ENCODE data around the gene ANTXR2. TPM values are rescaled to one million over a fixed set of nuclear protein-coding genes. Genes with fewer than 3 reads are reported as not detected.

ANTXR2 gene
- total RNA-seq, 2 experiments from 2014 or later: 15.0 to 18.0 TPM

DNA sequence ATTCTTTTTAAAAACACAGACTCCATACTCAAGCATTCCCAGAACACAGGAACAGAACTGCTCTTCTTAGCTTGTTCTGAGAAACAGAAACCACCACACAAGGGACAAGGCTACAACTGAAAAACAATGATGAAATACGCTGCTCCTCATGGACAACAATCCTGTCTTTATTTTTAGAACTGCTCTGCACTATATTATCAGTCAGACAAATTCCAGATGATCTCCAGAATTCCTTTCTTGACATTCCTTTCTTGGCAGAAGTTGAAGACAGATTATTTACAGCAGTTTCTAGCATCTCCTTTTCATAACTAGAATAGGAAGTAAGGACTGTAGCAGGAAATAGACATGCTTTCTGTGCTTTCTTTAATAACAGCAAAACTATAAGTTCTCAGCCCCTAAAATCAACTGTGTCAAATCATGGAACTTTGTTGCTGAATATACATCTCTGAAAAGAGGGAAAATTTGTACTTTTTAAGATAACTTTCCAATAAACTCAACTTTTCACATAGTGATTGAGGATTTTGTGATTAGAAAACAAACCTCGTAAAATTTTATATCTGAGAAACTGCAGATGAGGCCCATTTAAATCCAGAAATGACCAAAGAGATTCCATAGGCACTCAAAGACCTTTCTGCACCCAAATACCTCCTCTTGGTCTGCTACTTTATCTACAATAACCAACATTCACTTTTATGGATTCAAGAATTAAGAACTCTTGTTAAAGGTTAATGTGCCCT, 35.9 kb downstream of the ANTXR2 start:
- Mint-ChIP-seq H3K4me3 (peak overlapping the region; percentile 72), H3K36me3 (ENCODE audit: low read depth) (peaks cover 35% of the 10 kb centered on the region), H3K9me3 (ENCODE audit: insufficient read depth) (no peaks in the 10 kb centered on the region), H3K4me1 (ENCODE audit: low read depth) (peaks cover 36% of the 10 kb centered on the region), H3K27me3 (ENCODE audit: low read depth) (no peaks in the 10 kb centered on the region), H3K27ac (peak overlapping the region; percentile 93)
- DNase-seq (no peak), ATAC-seq (peak; percentile 63)
- CTCF ChIA-PET: interaction anchor here (1.4 kb wide), 1 partner anchor 41 kb away, joined by 3 read pairs; no protein-coding TSS in a partner anchor
- POLR2A ChIA-PET: no interaction called here

DNA sequence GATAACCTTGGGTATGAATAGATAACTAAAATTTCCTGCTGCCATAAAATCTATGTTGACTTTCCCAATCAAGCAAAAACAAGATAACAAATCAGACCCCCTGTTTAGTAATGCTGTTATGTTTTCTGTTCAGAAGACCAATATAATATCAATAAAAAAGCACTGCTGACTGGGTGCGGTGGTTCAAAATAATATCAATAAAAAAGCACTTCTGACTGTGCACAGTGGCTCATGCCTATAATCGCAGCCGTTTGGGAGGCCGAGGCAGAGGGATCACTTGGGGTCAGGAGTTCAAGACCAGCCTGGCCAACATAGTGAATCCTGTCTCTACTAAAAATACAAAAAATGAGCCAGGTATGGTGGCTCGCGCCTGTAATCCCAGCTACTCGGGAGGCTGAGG, 36.7 kb downstream of the ANTXR2 start:
- H3K36me3 Mint-ChIP-seq (ENCODE audit: low read depth): peaks cover 38% of the 10 kb centered on the region
- CTCF ChIA-PET: interaction anchor here (0.6 kb wide), 1 partner anchor 328 kb away, joined by 3 read pairs; no protein-coding TSS in a partner anchor
- H3K27ac Mint-ChIP-seq: peak overlapping the region; percentile 72
- POLR2A ChIA-PET: no interaction called here
- H3K9me3 Mint-ChIP-seq (ENCODE audit: insufficient read depth): no peaks in the 10 kb centered on the region
- no peak overlapping the region for H3K4me3 Mint-ChIP-seq
- DNase-seq: no peak
- no peak for ATAC-seq
- H3K27me3 Mint-ChIP-seq (ENCODE audit: low read depth): no peaks in the 10 kb centered on the region
- peaks cover 36% of the 10 kb centered on the region for H3K4me1 Mint-ChIP-seq (ENCODE audit: low read depth)

DNA sequence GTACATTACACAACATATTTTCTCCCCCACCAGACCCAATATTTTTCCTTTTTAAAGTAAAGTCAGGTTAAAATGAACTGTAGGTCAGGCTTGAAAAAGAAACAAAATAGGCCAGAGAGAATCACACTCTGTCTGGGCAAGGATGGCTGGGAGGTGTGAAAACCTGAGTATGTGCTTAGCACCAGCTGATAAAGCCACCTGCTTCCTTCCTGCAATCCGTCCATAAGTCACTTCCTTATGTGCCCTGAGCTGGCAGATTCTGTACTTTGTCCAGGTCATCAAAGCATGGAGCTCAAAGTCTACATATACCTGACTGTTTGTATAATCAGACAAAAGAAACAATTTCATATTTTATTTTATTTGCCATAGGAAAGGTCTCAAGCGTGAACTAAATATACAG, 37.7 kb downstream of the ANTXR2 start:
- Mint-ChIP-seq H3K4me3 (no peak overlapping the region), H3K36me3 (ENCODE audit: low read depth) (peaks cover 44% of the 10 kb centered on the region), H3K4me1 (ENCODE audit: low read depth) (peaks cover 36% of the 10 kb centered on the region), H3K9me3 (ENCODE audit: insufficient read depth) (no peaks in the 10 kb centered on the region), H3K27me3 (ENCODE audit: low read depth) (no peaks in the 10 kb centered on the region), H3K27ac (peak overlapping the region; percentile 23)
- ATAC-seq: peak; percentile 80
- ChIA-PET CTCF (interaction anchor here (0.9 to 1.2 kb wide), 3 partner anchors 17 to 149 kb away, joined by 3 read pairs; no protein-coding TSS in a partner anchor), POLR2A (no interaction called here)
- peak; percentile 47 for DNase-seq

DNA sequence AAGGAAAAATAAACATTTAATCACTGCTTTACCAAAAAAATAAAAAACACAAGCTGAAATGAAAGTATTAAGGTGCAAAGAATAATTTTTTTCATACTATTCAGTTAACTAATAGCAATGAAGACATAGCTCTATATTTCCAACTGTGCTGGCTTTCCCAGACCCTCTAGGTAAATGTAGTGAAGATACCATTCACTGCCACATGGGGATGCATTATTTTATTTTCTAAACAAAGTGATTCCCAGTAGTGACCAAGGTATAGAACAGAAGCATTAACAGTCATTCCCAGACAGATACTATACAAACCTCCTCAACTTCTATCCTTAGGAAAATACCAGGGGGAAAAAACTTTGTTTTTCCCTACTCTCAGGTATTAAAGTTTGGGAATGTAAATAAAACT, 39.4 kb downstream of the ANTXR2 start:
- ChIA-PET CTCF (interaction anchor here (1.7 kb wide), 1 partner anchor 10 kb away, joined by 5 read pairs; no protein-coding TSS in a partner anchor), POLR2A (interaction anchor here (0.5 kb wide), 1 partner anchor 26 kb away, joined by 3 read pairs; no protein-coding TSS in a partner anchor)
- Mint-ChIP-seq H3K27me3 (ENCODE audit: low read depth) (no peaks in the 10 kb centered on the region), H3K9me3 (ENCODE audit: insufficient read depth) (no peaks in the 10 kb centered on the region), H3K4me3 (no peak overlapping the region), H3K27ac (no peak overlapping the region), H3K36me3 (ENCODE audit: low read depth) (peaks cover 33% of the 10 kb centered on the region), H3K4me1 (ENCODE audit: low read depth) (peaks cover 36% of the 10 kb centered on the region)
- DNase-seq (no peak), ATAC-seq (no peak)

DNA sequence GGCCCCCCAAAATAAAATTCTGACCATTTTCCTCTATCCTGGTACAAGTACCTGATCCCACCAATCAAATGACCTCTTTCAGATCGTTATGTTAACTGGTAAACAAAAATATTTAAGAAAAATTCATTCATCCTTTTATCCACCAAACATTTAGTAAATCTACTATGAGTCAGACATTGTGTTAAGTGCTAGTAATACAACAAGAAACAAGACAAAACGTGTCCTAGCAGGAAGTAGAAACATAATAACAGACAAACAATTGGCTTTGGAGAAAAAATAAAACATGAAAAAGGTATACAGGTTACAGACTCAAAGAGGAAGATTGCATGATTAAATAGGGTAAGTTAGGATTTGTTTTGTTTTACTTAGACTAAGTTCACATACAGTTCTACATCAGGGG, 43.7 kb downstream of the ANTXR2 start:
- CTCF ChIA-PET: interaction anchor here (1.2 kb wide), 1 partner anchor 154 kb away, joined by 3 read pairs; no protein-coding TSS in a partner anchor
- Mint-ChIP-seq H3K36me3 (ENCODE audit: low read depth) (peaks cover 27% of the 10 kb centered on the region), H3K9me3 (ENCODE audit: insufficient read depth) (no peaks in the 10 kb centered on the region), H3K27ac (no peak overlapping the region), H3K27me3 (ENCODE audit: low read depth) (no peaks in the 10 kb centered on the region), H3K4me3 (no peak overlapping the region), H3K4me1 (ENCODE audit: low read depth) (no peaks in the 10 kb centered on the region)
- no peak for ATAC-seq
- POLR2A ChIA-PET: no interaction called here
- DNase-seq: no peak

DNA sequence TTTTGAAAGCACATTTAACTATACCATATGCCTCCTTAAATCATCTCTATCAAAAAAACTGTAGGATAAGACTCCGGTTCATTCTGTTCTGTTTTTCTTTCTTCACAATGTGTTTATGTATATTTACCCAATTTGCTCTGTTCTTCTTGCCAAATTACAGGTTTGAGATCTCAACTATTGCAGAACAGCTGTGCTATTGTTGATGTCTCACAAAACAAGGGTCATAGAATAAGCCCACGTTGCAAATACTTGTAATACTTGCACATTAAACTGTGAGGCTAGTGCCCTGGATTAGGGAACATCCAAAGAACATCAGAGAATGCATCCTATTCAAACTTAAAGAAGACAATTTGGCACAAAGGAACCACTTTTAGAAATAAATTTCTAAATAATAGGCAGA, 45.4 kb downstream of the ANTXR2 start:
- H3K36me3 Mint-ChIP-seq (ENCODE audit: low read depth): peaks cover 20% of the 10 kb centered on the region
- H3K27me3 Mint-ChIP-seq (ENCODE audit: low read depth): no peaks in the 10 kb centered on the region
- no peak for DNase-seq
- H3K4me3 Mint-ChIP-seq: no peak overlapping the region
- H3K4me1 Mint-ChIP-seq (ENCODE audit: low read depth): no peaks in the 10 kb centered on the region
- no peaks in the 10 kb centered on the region for H3K9me3 Mint-ChIP-seq (ENCODE audit: insufficient read depth)
- H3K27ac Mint-ChIP-seq: no peak overlapping the region
- ATAC-seq: no peak
- ChIA-PET POLR2A (no interaction called here), CTCF (no interaction called here)

DNA sequence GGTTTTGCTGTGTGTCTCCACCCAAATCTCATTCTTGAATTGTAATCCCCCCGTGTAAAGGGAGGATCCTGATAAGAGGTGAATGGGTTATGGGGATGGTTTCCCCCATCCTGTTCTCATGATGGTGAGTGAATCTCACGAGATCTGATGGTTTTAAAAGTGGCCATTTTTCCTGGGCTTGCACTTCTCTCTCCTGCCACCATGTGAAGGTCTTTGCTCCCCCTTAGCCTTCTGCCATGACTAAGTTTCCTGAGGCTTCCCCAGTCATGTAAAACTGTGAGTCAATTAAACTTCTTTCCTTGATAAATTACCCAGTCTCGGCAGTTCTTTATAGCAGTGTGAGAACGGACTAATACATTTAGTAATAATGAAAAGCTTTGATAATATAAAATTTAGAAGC, 46.9 kb downstream of the ANTXR2 start:
- Mint-ChIP-seq H3K27ac (no peak overlapping the region), H3K36me3 (ENCODE audit: low read depth) (peaks cover 28% of the 10 kb centered on the region), H3K4me1 (ENCODE audit: low read depth) (peaks cover 3% of the 10 kb centered on the region), H3K27me3 (ENCODE audit: low read depth) (no peaks in the 10 kb centered on the region), H3K4me3 (no peak overlapping the region), H3K9me3 (ENCODE audit: insufficient read depth) (no peaks in the 10 kb centered on the region)
- ATAC-seq (no peak), DNase-seq (no peak)
- POLR2A ChIA-PET: no interaction called here
- CTCF ChIA-PET: no interaction called here

DNA sequence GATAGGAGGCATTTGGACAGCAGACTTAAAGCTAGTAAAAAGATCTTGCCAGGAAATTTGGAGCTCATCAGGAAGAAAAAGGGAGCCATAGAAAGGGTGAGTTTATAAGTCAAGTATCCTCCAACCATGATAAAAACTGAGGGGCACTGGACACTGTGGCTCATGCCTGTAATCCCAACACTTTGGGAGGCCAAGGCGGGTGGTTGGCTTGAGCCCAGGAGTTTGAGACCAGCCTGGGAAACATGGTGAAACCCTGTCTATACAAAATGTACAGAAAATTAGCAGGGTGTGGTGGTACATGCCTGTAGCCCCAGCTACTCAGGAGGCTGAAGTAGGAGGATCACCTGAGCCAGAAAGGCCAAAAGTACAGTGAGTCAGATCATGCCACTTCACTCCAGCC, 48.7 kb downstream of the ANTXR2 start:
- Mint-ChIP-seq H3K4me1 (ENCODE audit: low read depth) (peaks cover 3% of the 10 kb centered on the region), H3K9me3 (ENCODE audit: insufficient read depth) (no peaks in the 10 kb centered on the region), H3K27me3 (ENCODE audit: low read depth) (no peaks in the 10 kb centered on the region), H3K4me3 (no peak overlapping the region), H3K27ac (no peak overlapping the region), H3K36me3 (ENCODE audit: low read depth) (peaks cover 23% of the 10 kb centered on the region)
- no peak for DNase-seq
- ChIA-PET POLR2A (no interaction called here), CTCF (no interaction called here)
- no peak for ATAC-seq

DNA sequence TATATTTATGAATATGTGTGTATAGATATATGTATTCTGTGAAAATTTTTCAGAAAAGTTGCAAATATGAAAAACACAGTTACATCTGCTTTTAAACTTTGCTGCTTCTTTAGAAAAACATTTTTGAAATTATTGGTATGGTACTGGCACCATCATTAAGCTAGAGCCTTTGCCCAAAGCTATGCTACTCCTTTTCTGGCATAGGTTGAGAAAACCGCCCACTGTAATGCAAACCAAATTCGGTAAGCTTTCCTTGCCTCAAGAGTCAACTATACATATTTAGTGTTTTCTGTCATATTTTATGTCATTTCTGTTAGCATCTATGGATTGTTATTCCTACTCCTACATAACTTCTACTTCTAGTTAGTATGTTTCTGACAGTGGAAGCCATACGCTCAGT, 50.7 kb downstream of the ANTXR2 start:
- Mint-ChIP-seq H3K4me3 (no peak overlapping the region), H3K4me1 (ENCODE audit: low read depth) (peaks cover 3% of the 10 kb centered on the region), H3K36me3 (ENCODE audit: low read depth) (peaks cover 23% of the 10 kb centered on the region), H3K27me3 (ENCODE audit: low read depth) (no peaks in the 10 kb centered on the region), H3K27ac (no peak overlapping the region), H3K9me3 (ENCODE audit: insufficient read depth) (no peaks in the 10 kb centered on the region)
- ChIA-PET POLR2A (no interaction called here), CTCF (no interaction called here)
- DNase-seq (no peak), ATAC-seq (no peak)

DNA sequence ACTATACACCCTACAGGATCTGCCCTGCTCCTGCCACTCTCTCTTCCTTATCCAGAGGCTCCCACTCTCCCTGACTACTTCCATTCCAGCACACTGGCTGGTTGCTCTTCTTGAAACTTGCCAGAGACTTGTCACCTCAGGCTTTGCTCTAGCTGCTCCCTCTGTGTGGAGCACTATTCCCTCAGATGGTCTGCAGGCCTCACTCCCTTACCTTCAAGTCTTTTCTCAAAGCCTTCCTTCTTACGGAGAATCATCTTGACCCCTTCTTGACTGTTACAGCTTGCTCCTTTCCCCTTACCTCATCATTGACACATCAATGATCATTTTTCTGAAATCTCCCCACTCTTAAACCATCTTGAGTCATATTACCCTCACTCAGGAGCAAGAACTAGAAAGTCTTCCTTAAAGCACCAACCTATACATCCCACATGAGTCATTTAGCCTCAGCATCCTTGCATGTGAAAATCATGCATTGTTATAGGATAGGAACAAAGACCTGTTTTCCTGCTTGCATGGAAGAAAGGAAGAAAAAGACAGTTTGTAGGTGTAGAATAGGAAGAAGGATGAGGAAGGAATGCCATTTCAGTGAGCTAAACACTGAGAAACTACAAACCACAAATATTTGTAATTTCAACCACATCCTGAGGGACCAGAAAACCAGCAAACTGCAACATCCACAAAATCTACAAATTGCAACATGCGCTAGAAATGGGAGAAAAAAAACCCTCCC, 55.7 kb downstream of the ANTXR2 start:
- H3K4me3 Mint-ChIP-seq: no peak overlapping the region
- no peaks in the 10 kb centered on the region for H3K9me3 Mint-ChIP-seq (ENCODE audit: insufficient read depth)
- ChIA-PET CTCF (interaction anchor here (0.7 to 1.6 kb wide), 4 partner anchors 25 to 445 kb away, joined by 3 read pairs; no protein-coding TSS in a partner anchor), POLR2A (no interaction called here)
- H3K4me1 Mint-ChIP-seq (ENCODE audit: low read depth): peaks cover 3% of the 10 kb centered on the region
- no peaks in the 10 kb centered on the region for H3K27me3 Mint-ChIP-seq (ENCODE audit: low read depth)
- peaks cover 20% of the 10 kb centered on the region for H3K36me3 Mint-ChIP-seq (ENCODE audit: low read depth)
- ATAC-seq (peak; percentile 57), DNase-seq (no peak)
- H3K27ac Mint-ChIP-seq: no peak overlapping the region

DNA sequence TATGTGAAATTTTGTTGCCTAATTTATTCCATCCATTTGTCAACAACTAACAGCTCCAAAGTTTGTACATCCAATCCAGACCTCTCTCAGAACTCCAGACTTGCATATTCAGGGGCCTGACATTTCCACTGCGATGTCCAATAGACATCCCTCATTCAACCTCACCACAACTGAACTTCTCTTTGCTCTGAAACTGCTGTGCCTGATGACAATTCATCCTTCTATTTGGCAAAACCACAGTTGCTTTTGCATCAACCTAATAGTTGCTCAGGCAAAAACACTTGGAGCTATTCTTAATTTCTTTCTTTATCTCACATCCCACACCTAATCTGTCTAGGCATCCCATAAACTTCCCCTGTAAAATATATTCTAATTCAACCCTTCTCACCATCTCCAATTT, 56.5 kb downstream of the ANTXR2 start:
- Mint-ChIP-seq H3K4me1 (ENCODE audit: low read depth) (peaks cover 5% of the 10 kb centered on the region), H3K27ac (no peak overlapping the region), H3K4me3 (no peak overlapping the region), H3K36me3 (ENCODE audit: low read depth) (peaks cover 18% of the 10 kb centered on the region), H3K27me3 (ENCODE audit: low read depth) (no peaks in the 10 kb centered on the region), H3K9me3 (ENCODE audit: insufficient read depth) (no peaks in the 10 kb centered on the region)
- CTCF ChIA-PET: no interaction called here
- ATAC-seq (no peak), DNase-seq (no peak)
- POLR2A ChIA-PET: no interaction called here

DNA sequence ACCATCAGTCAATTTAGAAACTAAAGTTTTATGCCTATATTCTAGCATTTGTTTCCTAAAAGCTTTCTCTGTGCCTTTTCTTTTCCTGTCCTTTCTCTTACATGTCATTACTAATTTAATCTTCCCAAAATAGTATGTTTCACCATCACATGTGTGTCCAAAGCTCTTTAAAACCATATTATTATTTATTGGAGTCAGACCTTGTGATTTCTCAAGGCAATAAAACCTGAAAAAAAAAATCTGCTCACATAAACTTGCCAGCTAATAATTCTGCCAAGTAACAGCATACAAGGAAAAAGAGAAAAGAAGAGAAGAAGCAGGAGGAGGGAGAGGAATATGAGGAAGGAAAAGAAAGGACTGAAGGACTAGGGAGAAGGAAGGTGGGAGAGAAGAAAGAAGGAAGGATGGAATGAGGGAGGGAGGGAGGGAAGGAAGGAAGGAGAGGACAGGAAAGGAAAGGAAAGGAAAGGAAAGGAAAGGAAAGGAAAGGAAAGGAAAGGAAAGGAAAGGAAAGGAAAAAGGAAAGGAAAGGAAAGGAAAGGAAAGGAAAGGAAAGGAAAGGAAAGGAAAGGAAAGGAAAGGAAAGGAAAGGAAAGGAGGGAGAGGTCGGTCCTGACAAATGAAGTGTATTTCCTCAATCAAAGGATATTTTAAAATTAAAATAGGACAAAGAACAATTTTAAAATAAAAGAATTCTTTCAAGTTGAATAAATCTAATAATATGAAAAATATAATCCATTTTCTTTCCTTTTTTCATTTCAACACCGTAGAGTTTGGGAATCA, 57.4 kb downstream of the ANTXR2 start:
- Mint-ChIP-seq H3K4me3 (no peak overlapping the region), H3K27me3 (ENCODE audit: low read depth) (no peaks in the 10 kb centered on the region), H3K4me1 (ENCODE audit: low read depth) (peaks cover 11% of the 10 kb centered on the region), H3K9me3 (ENCODE audit: insufficient read depth) (no peaks in the 10 kb centered on the region), H3K27ac (no peak overlapping the region), H3K36me3 (ENCODE audit: low read depth) (peaks cover 16% of the 10 kb centered on the region)
- no peak for DNase-seq
- ChIA-PET CTCF (no interaction called here), POLR2A (no interaction called here)
- ATAC-seq: no peak

Data from activated CD8-positive, alpha-beta T cell treated with anti-CD3 and anti-CD28 coated beads, Interleukin-2, amount 10 ng/mL, durations not matched to agents 7 days and 5 days (primary cell).